SKM-1 treated with dmso at 0.1 percent for 144 hours (cell line): ENCODE results near the gene XYLT2.
"Not testable (repeated sequence)": the region's sequence is repeated elsewhere in the genome, so short reads cannot be mapped to it uniquely, and the experiment has no call there.

ENCODE experiments used
- DNase-seq: peaks from one replicate; lab custom pipeline; 2025; ENCODE audit not compliant: unreplicated experiment; lab: John Stamatoyannopoulos, UW

The XYLT2 gene

DNA sequence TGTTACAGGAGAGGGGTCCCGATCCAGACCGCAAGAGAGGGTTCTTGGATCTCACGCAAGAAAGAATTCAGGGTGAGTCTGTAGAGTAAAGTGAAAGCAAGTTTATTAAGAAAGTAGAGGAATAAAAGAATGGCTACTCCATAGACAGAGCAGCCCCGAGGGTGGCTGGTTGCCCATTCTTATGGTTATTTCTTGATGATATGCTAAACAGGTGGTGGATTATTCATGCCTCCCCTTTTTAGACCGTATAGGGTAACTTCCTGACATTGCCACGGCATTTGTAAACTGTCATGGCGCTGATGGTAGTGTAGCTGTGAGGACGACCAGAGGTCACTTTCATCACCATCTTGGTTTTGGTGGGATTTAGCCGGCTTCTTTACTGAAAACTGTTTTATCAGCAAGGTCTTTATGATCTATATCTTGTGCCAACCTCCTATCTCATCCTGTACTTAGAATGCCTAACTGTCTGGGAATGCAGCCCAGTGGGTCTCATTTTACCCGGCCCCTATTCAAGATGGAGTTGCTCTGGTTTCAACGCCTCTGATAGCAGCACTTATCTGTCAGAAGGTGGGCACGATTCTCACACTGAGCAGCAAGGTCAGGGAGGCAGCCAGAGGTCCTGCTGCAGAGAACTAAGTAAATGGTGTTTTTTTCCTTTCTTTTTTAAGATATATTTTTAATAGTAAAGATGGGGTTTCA is 26.5 kb upstream of the XYLT2 start:
- DNase-seq, result no peak

DNA sequence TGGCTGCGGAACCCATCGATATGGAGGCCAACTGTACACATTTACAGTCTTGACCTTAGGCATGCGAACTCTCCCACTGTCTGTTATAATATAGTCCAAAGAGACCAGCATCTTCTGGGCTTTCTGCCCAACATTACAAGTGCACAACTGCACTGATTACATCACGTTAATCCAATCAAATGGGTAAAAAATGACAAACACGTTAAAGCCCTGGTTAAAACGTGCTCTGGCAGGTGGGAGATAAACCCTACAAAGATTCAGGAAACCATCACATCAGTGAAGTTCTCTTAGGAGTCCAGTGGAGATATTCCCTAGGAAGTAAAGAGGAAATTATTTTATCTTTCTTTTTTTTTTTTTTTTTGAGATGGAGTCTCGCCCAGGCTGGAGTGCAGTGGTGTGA is 23.7 kb upstream of the XYLT2 start:
- no peak for DNase-seq

DNA sequence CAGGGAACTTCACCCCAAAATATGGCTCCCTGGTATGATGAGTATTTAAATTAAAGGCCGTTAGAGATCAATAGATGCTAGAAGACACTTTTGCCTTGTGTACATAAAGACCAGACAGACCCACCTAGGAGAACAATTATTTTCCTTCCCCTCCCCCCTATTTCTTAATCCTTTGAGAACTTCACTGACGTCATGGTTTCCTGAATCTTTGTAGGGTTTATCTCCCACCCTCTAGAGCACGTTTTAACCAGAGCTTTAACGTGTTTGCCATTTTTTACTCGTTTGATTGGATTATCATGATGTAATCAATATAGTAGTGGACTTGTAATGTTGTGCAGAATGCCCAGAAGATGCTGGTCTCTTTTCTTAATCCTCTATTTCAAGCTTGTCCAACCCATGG is 22.9 kb upstream of the XYLT2 start:
- no peak for DNase-seq

DNA sequence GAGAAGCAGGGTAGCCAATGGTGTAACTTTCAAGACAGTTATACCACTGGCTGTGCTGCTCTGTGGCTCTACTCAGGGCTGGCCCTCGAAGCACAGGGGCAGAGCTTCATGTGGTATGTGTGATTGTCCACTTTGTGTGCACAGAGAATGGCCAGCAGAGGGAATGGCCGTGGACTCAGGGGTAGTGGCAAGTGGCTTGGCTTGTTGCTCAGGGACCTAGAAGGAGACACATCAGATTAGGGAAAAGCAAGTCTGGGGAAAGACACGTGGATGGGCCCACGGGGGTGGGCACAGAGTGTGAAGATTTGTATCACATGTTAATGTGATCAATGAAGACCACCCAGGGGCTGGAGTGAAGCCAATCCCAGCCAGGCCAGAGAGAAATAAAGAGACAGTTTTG is 20.0 kb upstream of the XYLT2 start:
- no peak for DNase-seq

DNA sequence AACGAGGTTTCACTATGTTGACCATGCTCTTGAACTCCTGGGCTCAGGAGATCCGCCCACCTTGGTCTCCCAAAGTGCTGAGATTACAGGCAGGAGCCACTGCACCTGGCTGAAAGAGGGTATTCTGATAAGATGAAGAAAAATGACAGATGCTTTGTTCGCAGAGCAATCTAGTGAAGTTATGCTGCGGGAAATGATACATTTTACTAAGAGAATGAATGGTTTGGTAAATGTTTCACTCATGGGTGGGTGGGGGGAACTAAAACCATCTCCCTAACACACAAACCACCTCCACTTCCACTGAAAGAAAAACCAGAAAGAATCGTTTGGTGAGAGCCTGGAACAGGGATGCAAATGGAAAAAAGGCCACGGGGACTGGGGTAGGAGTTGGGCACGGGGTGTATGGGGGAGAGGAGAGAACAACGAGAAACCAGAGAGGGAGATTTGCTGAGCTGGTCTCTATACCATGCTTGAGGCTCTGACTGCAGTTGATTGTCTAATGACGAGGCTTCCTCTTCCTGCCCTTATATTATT is 19.0 kb upstream of the XYLT2 start:
- DNase-seq, result no peak

DNA sequence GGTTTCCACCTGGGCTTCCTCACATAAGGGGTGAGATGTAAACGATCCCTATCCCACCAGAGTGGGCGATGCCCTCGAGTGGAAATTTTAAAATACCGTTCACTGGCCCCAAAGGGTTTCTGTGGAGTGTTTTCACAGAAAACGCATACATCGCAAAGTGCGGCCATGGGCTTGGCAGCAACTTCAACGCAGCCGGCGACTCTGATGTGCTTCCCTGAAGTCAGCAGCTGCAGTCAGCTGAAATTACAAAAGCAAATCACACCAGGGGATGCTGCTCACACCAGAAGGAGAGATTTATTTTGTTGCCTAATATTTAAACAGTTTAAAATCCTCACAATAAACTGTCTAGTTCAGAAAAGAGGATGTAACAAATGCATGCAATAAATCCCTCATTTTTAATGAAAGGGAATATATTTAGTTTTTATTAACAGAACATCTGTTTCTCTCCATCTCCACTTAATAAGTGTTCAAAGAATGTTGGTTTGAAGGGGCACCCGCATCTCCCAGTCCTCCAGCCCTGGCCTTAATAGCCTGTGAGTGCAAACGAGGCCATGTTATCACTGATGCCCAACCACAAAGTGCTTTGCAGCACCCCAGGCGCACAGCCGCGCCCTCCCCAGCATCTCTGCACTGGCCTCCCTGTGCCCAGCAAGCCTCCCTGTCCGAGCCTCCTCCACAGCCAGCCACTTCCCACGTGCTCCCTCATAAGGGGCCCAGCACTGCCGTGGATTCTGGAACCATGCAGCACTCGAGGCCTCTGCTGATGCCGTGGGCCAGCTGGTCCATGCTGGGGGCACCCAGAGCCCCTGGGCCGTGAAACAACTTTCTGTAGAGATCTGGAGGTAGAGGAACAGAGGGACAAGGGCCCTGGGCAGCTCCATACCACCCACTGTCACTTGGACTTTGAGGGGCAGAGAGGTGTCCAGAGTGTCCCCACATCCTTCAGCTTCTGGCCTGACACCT is 17.3 kb upstream of the XYLT2 start:
- no peak for DNase-seq

DNA sequence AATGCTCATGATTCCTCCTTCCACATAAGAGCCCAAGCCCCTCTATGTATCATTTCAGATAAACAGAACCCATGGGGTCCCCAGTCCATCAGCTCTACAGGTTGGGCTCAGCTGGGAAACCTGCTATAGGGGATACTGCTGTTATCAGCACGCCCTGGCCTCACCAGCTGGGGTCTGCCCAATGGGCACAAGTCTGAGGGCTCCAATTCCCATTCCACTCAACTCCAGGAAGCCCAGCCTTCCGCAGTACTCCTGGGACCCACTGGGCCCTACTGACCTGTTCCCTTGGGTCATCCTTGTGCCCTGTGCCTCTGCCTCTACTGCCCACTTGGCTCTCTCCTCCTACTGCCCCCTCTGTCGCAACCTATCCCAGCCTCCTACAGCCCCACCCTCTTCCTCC is 16.2 kb upstream of the XYLT2 start:
- DNase-seq, result no peak

DNA sequence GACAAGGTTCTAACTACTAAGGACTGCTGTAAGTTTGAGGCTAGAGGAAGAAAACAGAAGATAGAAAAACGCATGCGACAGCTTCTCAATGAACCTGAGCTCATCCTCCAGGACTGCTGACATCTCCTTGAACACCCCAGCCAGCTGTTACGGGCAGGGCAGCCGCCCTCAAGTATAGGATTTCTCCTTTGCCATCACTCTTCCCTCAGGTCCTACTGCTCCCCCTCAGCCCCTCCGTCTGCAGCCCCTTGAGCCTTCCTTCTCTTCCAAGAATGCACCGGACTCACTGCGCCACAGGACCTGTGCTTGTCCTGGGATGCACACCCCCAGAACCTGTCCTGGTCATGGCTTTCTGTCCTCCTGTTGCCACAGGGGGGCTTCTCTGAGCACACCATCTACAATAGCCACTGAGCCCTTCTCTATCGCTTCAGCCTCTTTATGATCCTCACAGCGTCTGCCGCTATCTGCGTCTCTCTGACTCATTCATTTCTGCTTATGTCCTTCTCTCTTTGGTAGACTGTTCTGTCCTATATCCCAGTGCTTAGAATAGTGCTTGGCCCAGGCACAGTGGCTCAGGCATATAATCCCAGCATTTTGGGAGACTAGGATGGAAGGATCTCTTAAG is 15.7 kb upstream of the XYLT2 start:
- DNase-seq, result no peak

DNA sequence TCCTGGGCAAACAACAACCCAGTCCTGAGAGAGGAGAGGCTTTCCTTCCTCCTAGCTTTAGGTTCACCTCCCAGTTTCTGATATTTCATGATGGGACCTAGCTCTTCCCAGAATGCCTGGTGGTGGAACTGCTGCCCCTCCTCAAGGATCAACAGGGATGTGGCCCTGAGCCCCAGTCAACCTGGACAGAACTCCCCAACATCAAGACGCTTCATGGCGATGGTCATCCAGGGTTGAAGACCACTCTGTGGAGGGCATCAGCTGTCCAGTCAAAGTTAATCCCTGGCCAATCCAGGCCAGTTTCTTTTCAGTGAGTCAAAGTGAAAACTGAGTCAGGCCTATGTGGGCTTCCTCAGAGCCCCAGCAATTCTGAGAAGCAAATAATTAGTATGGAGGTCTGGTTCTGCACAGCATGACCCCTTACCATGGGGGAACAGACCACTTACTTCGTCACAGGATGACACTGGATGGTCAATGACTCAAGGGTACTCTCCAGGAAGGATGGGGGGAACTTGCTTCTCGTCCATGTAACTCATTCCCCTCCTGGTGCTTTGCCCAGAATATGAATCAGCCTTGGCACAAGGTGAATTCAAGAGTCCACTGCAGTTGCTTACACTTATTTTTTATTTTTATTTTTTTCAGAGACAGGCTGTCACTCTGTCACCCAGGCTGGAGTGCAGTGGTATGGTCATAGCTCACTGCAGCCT is 14.7 kb upstream of the XYLT2 start:
- DNase-seq, result no peak

DNA sequence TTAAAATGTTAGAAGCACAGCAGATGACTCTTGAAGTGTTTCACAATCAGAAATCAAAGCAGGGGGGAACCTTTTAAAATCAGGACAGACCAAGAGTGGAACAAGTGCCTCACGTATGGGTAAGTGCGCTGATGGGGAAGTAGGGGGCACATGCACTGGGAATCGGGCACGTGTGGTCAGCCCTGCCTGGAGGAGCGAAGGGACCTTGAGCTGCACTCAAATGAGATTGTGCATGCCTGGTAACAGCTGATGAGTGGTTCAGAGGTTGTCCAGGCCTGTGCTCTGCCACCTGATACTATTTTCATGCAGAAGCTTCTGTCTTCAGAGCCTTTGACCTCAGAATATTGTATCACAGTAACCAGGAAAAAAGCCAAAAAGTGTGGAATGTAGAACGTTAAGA is 13.7 kb upstream of the XYLT2 start:
- no peak for DNase-seq

DNA sequence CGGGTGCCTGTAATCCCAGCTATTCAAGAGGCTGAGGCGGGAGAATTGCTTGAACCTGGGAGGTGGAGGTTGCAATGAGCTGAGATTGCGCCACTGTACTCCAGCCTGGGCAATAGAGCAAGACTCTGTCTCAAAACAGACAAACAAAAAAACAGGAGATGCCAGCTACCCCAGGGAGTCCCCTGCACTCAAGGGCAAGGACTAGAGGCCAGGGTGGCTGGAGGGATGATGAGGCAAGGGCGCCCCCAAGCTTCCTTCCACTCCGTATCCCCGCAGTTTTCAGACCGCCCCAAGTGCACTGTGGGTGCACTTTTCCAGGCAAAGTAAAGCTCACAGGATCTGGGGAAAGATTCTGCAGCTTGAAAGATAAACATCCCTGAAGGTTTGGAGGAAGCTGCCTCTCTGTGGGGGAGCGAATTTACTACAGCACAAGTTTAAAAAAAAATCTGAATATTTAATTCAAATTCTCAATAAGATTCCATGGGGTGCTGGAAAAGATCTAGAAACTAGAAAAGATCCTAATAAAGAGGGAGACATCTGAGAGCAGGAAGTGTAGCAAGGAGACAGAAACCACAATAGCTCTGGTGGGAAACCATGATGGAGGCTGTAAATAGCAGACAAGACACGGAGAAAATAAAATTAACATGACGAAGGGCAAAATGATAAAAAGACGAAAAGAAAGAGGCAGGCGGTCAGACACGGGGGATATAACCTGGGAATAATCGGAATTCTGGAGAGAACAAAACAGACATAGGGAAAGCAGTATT is 12.5 kb upstream of the XYLT2 start:
- DNase-seq, result not testable (repeated sequence)

DNA sequence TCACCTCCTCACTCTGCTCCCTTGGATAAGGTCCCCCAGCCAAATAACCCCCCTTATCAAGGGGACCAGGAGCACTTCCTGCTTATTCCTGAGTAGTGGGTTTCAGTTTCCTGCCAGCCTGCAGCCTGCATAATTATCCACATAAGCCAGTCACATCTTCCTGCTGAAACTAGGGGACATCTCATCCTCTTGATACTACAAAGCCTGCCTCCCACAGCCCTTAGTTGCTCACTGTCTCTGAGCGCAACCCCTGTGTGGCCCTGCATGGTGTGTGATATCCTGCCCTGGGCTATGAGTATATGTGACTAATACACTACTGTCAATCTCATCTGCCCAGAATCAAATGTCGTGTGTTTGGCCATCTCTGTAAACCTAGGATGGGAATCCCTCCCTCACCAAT is 8.0 kb upstream of the XYLT2 start:
- DNase-seq, result no peak

DNA sequence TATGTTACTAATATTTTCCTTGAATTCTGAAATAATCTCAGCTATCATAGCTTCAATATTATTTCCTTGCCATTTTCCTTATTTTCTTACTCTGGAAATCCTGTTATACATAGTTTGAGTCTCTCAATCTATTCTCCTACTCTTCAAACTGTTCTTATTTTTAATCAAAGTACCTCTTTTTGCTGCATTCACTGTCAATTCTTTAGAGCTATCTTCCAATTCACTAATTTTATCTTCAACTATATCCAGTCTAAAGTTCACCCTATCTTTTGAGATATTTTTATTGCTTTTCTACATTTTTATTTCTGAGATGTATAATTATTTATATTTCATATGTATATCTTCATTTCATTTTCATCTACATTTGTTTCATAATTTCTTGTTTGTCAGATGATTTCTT is 7.3 kb upstream of the XYLT2 start:
- no peak for DNase-seq

DNA sequence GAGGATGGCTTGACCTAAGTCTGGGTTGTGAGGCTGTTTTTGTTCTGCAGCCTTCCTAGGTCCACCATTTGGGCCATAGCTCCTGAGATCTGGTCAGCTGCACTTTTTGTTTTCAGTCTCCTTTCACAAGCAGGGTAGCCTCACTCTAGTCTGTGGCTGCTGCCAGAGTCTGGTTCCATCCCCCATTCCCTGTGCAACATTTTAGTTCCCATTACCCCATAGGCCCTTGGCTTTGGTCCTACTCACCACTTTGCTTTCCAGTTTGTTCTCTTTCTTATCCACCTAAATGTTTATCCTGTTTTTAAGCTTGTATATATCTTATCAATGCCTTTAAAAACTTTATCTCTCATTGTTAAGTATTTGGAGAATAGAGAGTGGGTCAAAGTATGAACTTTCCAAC is 6.5 kb upstream of the XYLT2 start:
- DNase-seq, result no peak

DNA sequence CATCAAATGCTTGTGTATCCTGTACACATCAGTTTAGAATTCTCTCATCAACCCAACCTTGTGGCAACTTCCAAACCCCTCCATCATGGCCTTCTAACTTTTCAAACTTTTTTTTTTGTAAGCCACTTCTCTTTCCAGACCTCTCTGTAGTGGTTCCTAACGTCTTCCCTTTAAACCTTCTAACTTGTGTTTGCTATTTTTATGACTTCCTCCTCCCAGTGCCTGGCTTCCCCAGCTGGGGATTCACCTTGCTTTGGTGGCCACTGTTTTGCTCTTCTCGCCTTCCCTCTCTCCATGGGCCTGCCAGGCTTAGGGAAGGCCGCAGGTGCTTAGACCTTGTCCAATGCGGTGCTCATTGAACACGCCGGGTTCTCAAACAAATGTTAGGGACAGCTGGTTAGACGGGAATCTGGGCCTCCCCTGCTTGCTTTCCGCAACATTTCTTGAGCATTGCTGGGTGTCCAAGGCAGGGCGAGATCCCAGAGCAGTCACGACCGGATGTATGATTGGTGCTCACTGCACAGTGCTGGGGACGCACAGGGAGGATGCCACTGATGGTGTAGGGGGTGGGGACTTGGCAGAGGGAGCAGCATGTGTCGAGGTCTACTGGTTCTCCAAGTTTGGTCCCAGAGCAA is 1.1 kb upstream of the XYLT2 start:
- no peak for DNase-seq

DNA sequence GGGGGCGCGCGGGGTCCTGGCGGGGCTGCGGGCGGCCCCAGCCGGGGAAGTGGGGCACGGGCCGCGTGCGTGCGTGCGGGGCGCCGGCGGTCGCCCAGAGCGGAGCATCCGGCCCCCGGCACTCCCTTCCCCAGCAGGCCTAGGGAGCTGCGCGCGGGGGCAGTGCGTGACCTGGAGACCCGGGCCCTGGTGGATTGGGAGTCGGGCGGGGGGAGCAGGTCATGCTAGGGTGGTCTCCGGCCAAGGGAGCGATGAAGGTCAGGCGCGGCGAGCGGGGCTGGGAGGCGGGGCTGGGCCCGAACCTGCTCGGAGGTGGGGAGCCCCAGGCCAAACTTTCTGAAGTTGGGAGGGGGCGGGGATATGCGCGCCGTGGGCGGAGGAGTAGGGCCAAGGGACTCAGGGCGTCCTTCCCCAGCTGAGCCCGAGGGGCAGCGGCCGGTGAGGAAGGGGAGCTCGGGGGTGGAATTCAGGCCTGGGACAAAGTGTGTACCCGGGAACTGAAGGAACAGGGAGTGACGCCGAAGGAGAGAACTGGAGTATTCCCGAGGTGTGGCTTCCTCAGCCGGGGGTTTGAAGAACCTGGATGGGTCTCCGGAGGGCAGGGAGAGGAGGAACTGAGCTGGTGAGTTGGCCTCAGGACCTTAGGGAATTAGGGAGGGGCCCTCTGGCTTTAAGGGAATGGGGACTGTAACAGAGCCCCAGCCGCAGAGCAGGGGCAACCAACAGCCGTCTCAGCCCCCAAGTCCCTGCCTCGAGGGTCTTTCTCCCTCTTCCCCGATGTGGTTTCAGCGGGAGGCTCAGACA is 589 bp downstream of the XYLT2 start:
- DNase-seq, result no peak

DNA sequence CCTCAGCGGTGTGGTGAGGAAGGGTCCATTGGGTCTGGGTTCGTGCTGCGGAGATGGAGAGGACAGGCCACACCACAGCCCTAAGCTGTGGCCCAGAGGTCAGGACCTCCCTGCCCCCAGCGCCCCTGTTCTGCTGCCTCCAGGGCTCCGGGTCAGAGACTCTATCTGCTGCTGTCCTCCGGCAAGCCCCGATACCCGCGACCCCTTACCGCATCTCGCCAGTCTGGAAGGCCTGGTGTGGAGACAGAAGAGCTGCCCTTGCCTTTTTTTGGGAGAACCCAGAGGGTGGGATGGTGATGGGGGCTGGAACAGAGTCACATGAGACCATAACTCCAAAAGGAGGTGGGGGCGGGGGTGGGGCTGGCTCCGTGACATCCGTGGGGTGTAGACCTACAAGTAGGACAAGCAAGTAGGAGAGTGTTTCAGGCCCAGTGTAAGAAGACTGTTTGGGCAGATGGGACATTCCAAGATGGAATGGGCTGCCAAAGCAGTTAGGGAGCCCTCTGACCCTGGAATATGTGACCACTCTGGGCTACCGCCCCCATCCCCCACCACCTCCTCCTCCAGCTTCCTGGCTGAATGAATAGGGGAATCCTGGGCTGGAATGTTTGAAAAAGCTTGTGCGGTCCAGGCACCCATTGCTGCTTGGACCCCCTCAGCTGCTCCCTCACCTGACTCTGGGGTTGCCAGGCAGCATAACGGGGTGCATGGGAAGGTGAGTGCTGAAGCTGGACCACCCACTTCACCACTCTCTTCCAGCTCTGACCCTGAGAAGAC is 1.4 kb downstream of the XYLT2 start:
- DNase-seq, result no peak

DNA sequence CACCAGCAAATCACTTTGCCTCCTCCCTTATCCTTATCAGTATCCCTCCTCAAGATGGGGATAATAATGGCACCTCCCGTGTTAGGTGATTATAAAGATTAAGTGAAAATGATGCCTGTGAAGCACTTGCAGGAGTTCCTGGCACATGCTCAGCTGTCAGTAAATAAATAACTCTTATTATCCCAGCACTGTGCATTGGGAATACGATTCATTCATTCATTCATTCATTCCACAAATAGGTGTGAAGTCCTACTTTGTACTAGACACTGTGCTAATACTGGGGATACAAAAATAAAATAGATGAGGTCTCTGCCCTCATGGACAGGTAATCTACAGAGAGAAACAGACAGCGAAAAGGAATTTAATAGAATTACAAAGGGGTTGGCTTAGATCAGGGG is 2.0 kb downstream of the XYLT2 start:
- DNase-seq, result no peak
